Measurements from ENCODE around the gene UBE3A.

UBE3A gene

GRCh38 chr15:25451501-25451900, 12.7 kb upstream of the UBE3A start:
- no peaks in the 10 kb centered on the region for H3K9me2 ChIP-seq (replicated peaks; ENCODE audit: insufficient read depth, low read length)
- no peaks in the 10 kb centered on the region for H4K20me1 ChIP-seq (ENCODE audit: low read depth, low read length)
- H3K9ac ChIP-seq (ENCODE audit: low read length) = no peak overlapping the region
- no peak overlapping the region for H3K4me2 ChIP-seq (ENCODE audit: low read depth, low read length, poor library complexity, severe bottlenecking)
- no peak overlapping the region for H3K27ac ChIP-seq (ENCODE audit: low read depth, low read length)
- H3K36me3 ChIP-seq (ENCODE audit: low read length) = no peaks in the 10 kb centered on the region
- no peaks in the 10 kb centered on the region for H3K79me2 ChIP-seq (ENCODE audit: insufficient read depth, low read length)
- no peak overlapping the region for H3K4me3 ChIP-seq (ENCODE audit: insufficient read depth, low read length, poor library complexity, severe bottlenecking)
- no peaks in the 10 kb centered on the region for H3K27me3 ChIP-seq (ENCODE audit: low read length)
- no peak overlapping the region for H2AFZ ChIP-seq (ENCODE audit: low read depth, low read length, severe bottlenecking)
- H3F3A ChIP-seq (ENCODE audit: insufficient read depth) = no peaks in the 10 kb centered on the region
- TF ChIP-seq EZH2phosphoT487 (conservative IDR thresholded peaks at IDR 0.05; ENCODE audit: low read length) (no peak), CTCF (IDR thresholded peaks at IDR 0.05; ENCODE audit: insufficient read depth, low read length, poor library complexity, severe bottlenecking) (no peak)
- peaks cover 9% of the 10 kb centered on the region; the same call in 1 of the 2 replicates for H3K9me3 ChIP-seq (ENCODE audit: insufficient read depth, low read length)

GRCh38 chr15:25450163-25450562, 11.3 kb upstream of the UBE3A start:
- TF ChIP-seq CTCF (IDR thresholded peaks at IDR 0.05; ENCODE audit: insufficient read depth, low read length, poor library complexity, severe bottlenecking) (no peak), EZH2phosphoT487 (conservative IDR thresholded peaks at IDR 0.05; ENCODE audit: low read length) (no peak)
- H3K36me3 ChIP-seq (ENCODE audit: low read length) = no peaks in the 10 kb centered on the region
- H3K9ac ChIP-seq (ENCODE audit: low read length) = no peak overlapping the region
- no peak overlapping the region for H3K4me2 ChIP-seq (ENCODE audit: low read depth, low read length, poor library complexity, severe bottlenecking)
- H3K9me3 ChIP-seq (ENCODE audit: insufficient read depth, low read length) = peaks cover 9% of the 10 kb centered on the region; the same call in 1 of the 2 replicates
- H4K20me1 ChIP-seq (ENCODE audit: low read depth, low read length) = no peaks in the 10 kb centered on the region
- no peaks in the 10 kb centered on the region for H3K27me3 ChIP-seq (ENCODE audit: low read length)
- H3K4me3 ChIP-seq (ENCODE audit: insufficient read depth, low read length, poor library complexity, severe bottlenecking) = no peak overlapping the region
- no peaks in the 10 kb centered on the region for H3K9me2 ChIP-seq (replicated peaks; ENCODE audit: insufficient read depth, low read length)
- H3K27ac ChIP-seq (ENCODE audit: low read depth, low read length) = no peak overlapping the region
- H3F3A ChIP-seq (ENCODE audit: insufficient read depth) = no peaks in the 10 kb centered on the region
- H2AFZ ChIP-seq (ENCODE audit: low read depth, low read length, severe bottlenecking) = no peak overlapping the region
- no peaks in the 10 kb centered on the region for H3K79me2 ChIP-seq (ENCODE audit: insufficient read depth, low read length)

GRCh38 chr15:25446076-25446475, 7.3 kb upstream of the UBE3A start:
- no peaks in the 10 kb centered on the region for H3K27me3 ChIP-seq (ENCODE audit: low read length)
- H3K36me3 ChIP-seq (ENCODE audit: low read length) = no peaks in the 10 kb centered on the region
- no peaks in the 10 kb centered on the region for H3K9me2 ChIP-seq (replicated peaks; ENCODE audit: insufficient read depth, low read length)
- no peak overlapping the region for H3K27ac ChIP-seq (ENCODE audit: low read depth, low read length)
- no peak overlapping the region for H2AFZ ChIP-seq (ENCODE audit: low read depth, low read length, severe bottlenecking)
- TF ChIP-seq CTCF (IDR thresholded peaks at IDR 0.05; ENCODE audit: insufficient read depth, low read length, poor library complexity, severe bottlenecking) = no peak
- no peak for TF ChIP-seq EZH2phosphoT487 (conservative IDR thresholded peaks at IDR 0.05; ENCODE audit: low read length)
- no peaks in the 10 kb centered on the region for H4K20me1 ChIP-seq (ENCODE audit: low read depth, low read length)
- no peaks in the 10 kb centered on the region for H3K79me2 ChIP-seq (ENCODE audit: insufficient read depth, low read length)
- no peak overlapping the region for H3K4me2 ChIP-seq (ENCODE audit: low read depth, low read length, poor library complexity, severe bottlenecking)
- no peak overlapping the region for H3K9ac ChIP-seq (ENCODE audit: low read length)
- no peaks in the 10 kb centered on the region; the same call in 1 of the 2 replicates for H3F3A ChIP-seq (ENCODE audit: insufficient read depth)
- H3K4me3 ChIP-seq (ENCODE audit: insufficient read depth, low read length, poor library complexity, severe bottlenecking) = no peak overlapping the region
- H3K9me3 ChIP-seq (ENCODE audit: insufficient read depth, low read length) = peaks cover 4% of the 10 kb centered on the region; the same call in 1 of the 2 replicates
